Fibroblast of lung (primary cell): ENCODE data around the gene EFNB3. TPM values are rescaled to one million over a fixed set of nuclear protein-coding genes. Genes with fewer than 3 reads are reported as not detected.

Experiments used
- DNase-seq, 2 donors: peaks; one replicate each; pipeline versions ENCODE4 v3.0.0 to v3.0.0-alpha.2; 2010; ENCODE audit warnings: low read depth in 2 of 2
- H2AFZ ChIP-seq: 2 replicates; pipeline ENCODE4 v1.5.1; 2012; ENCODE audit warnings: low read length, control low read depth, inconsistent platforms
- H3K27ac ChIP-seq: 2 replicates; pipeline ENCODE4 v1.5.1; 2011; ENCODE audit warnings: low read length, control low read depth; ENCODE audit not compliant: insufficient read depth
- H3K27me3 ChIP-seq: 2 replicates; pipeline ENCODE4 v1.5.1; 2011; ENCODE audit warnings: mild to moderate bottlenecking, low read length; ENCODE audit not compliant: control insufficient read depth, insufficient read depth
- H3K36me3 ChIP-seq: 2 replicates; pipeline ENCODE4 v1.5.1; 2011; ENCODE audit warnings: low read length; ENCODE audit not compliant: control insufficient read depth, insufficient read depth
- H3K4me1 ChIP-seq: 2 replicates; pipeline ENCODE4 v1.5.1; 2011; ENCODE audit warnings: low read length; ENCODE audit not compliant: control insufficient read depth, insufficient read depth; ENCODE audit errors: extremely low read depth
- H3K4me2 ChIP-seq: 2 replicates; pipeline ENCODE4 v1.5.1; 2011; ENCODE audit warnings: low read length, control low read depth; ENCODE audit not compliant: insufficient read depth; ENCODE audit errors: extremely low read depth
- H3K4me3 ChIP-seq, 4 experiments: fragments of 200-600 bp in 1 of 4; sonication (generic) in 1 of 4; replicated peaks in 1 of 4; 2 replicates each; pipeline ENCODE4 v1.5.1; 2011 to 2016; ENCODE audit warnings: low read length in 4 of 4, low read depth in 3 of 4, mild to moderate bottlenecking in 3 of 4, control low read depth in 2 of 4, inconsistent platforms in 1 of 4, mixed read lengths in 1 of 4; ENCODE audit not compliant: insufficient read depth in 1 of 4; ENCODE audit errors: control extremely low read depth in 1 of 4
- H3K79me2 ChIP-seq: 2 replicates; pipeline ENCODE4 v1.5.1; 2012; ENCODE audit warnings: mild to moderate bottlenecking, low read length, inconsistent platforms; ENCODE audit not compliant: control insufficient read depth, insufficient read depth
- H3K9ac ChIP-seq: 2 replicates; pipeline ENCODE4 v1.5.1; 2011; ENCODE audit warnings: mild to moderate bottlenecking, low read length, control low read depth; ENCODE audit not compliant: insufficient read depth
- H3K9me3 ChIP-seq: 2 replicates; pipeline ENCODE4 v1.5.1; 2012; ENCODE audit warnings: low read depth, low read length; ENCODE audit not compliant: control insufficient read depth, insufficient read depth
- H4K20me1 ChIP-seq: 2 replicates; pipeline ENCODE4 v1.5.1; 2011; ENCODE audit warnings: low read length; ENCODE audit not compliant: control insufficient read depth, insufficient read depth; ENCODE audit errors: extremely low read depth
- EZH2 ChIP-seq: IDR thresholded peaks from 2 replicates; pipeline ENCODE4 v1.5.1; 2012; ENCODE audit warnings: low read length, control low read depth, mild to moderate bottlenecking; ENCODE audit errors: missing control alignments
- polyA plus RNA-seq, 2 donors: library from polyadenylated mRNA; depleted of rRNA in 1 of 2; stranded (reverse) in 1 of 2; unstranded in 1 of 2; fragments of >200 nt; gene quantifications; 2 replicates each; pipeline ENCODE4 v1.2.1, GENCODE V29; 2011 to 2012; ENCODE audit warnings: missing spikeins in 1 of 2
- total RNA-seq: library from RNA; depleted of rRNA; stranded (reverse); fragments of >200 nt; gene quantifications from 2 replicates; pipeline ENCODE4 v1.2.1, GENCODE V29; 2014
- TF ChIP-seq, protein P1 (sequence below), 2 donors: IDR thresholded peaks in 1 of 2; conservative IDR thresholded peaks in 1 of 2; 1 replicate in 1 of 2; 2 replicates in 1 of 2; pipeline ENCODE4 v1.5.1; 2011 to 2012; ENCODE audit warnings: low read length in 2 of 2, control low read depth in 1 of 2, inconsistent platforms in 1 of 2, low read depth in 1 of 2, mild to moderate bottlenecking in 1 of 2

The EFNB3 gene
- total and polyA plus RNA-seq, 2 donors (not counting 1 experiment from before 2014, with no cell fraction given) = 0.33 to 3.7 TPM

DNA sequence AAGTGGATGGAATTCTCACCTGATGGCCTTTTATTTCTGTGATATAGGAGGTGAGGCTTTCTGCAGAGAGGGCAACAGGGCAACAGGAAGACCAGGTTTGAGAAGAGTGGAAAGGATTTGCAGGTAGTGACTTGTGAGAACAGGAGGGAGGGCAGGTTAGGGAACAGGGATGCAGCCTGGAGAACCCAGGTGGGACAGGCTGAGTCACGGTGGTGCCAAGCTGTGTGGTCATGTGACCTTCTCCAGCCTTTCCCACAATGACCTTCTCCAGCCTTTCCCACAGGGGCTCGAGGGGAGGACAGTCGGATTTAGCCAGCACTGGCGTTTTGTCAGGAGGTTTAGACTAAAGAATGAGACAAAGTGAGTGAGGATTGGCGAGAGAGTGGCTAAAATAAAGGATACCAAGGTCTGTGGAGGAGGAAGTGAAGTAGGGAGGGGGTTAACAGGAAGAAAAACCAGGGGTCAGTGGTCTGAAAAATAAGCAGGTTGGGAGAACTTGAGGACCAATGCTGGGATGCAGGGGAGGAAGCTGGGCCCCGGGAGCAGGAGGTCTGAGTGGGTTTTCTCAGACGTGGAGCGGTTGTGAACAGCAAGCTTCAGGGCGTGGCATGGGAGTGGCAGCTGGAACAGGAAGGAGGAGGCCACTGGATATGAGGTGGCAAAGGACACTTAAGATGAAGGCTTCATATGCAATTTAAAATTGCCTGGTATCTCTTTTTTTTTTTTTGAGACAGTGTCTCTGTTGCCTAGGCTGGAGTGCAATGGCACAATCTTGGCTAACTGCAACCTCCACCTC lies 50.3 kb downstream of the EFNB3 start:
- Histone ChIP-seq H3K4me1 (no peaks in the 10 kb centered on the region), H3K9ac (no peak overlapping the region), H3K4me3 (no peak overlapping the region), H3K27me3 (no peaks in the 10 kb centered on the region), H3K9me3 (no peaks in the 10 kb centered on the region), H3K36me3 (no peaks in the 10 kb centered on the region), H2AFZ (no peak overlapping the region), H3K27ac (no peak overlapping the region), H3K4me2 (no peak overlapping the region), H4K20me1 (no peaks in the 10 kb centered on the region), H3K79me2 (no peaks in the 10 kb centered on the region)
- DNase-seq = no peak
- no peak for TF ChIP-seq EZH2
- TF ChIP-seq, protein P1, sequence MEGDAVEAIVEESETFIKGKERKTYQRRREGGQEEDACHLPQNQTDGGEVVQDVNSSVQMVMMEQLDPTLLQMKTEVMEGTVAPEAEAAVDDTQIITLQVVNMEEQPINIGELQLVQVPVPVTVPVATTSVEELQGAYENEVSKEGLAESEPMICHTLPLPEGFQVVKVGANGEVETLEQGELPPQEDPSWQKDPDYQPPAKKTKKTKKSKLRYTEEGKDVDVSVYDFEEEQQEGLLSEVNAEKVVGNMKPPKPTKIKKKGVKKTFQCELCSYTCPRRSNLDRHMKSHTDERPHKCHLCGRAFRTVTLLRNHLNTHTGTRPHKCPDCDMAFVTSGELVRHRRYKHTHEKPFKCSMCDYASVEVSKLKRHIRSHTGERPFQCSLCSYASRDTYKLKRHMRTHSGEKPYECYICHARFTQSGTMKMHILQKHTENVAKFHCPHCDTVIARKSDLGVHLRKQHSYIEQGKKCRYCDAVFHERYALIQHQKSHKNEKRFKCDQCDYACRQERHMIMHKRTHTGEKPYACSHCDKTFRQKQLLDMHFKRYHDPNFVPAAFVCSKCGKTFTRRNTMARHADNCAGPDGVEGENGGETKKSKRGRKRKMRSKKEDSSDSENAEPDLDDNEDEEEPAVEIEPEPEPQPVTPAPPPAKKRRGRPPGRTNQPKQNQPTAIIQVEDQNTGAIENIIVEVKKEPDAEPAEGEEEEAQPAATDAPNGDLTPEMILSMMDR (conservative IDR thresholded peaks at IDR 0.05 in 1 of 2, IDR thresholded peaks at IDR 0.05 in 1 of 2; ENCODE audit: low read depth in 1 of 2, low read length in 2 of 2) = no peak

DNA sequence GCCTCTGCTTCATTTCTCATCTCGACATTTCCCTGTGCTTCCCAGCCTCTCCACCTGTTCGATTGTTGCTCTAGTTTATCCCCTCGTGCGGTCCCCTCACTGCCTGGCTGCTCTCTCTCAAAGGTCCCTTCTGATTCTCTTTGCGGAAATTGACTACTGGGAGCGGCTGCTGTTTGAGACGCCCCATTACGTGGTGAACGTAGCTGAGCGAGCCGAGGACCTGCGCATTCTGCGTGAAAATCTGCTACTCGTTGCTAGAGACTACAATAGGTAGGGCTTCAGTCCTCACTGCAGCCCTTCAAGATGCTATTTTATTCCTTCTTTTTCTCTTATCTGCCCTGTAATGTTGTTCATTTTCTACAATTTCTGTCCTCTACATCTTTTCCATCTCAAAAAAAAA lies 52.0 kb downstream of the EFNB3 start:
- H3K36me3 ChIP-seq = no peaks in the 10 kb centered on the region
- H3K27me3 ChIP-seq = no peaks in the 10 kb centered on the region
- no peaks in the 10 kb centered on the region for H4K20me1 ChIP-seq
- TF ChIP-seq, protein P1 (conservative IDR thresholded peaks at IDR 0.05 in 1 of 2, IDR thresholded peaks at IDR 0.05 in 1 of 2; ENCODE audit: low read depth in 1 of 2, low read length in 2 of 2) = no peak
- no peak for TF ChIP-seq EZH2
- no peak overlapping the region for H3K4me3 ChIP-seq
- H3K79me2 ChIP-seq = no peaks in the 10 kb centered on the region
- DNase-seq = no peak
- H3K9me3 ChIP-seq = no peaks in the 10 kb centered on the region
- no peak overlapping the region for H3K9ac ChIP-seq
- no peak overlapping the region for H3K27ac ChIP-seq
- H3K4me2 ChIP-seq = no peak overlapping the region
- H2AFZ ChIP-seq = no peak overlapping the region
- no peaks in the 10 kb centered on the region for H3K4me1 ChIP-seq

Other genes starting within 250 kb of the EFNB3 start
- gene ZBTB4, start 225.6 kb upstream of the EFNB3 start, total RNA-seq = 16.4 and 29.9 TPM in 2 replicates
- gene ZBTB4, start 225.6 kb upstream of the EFNB3 start, polyA plus RNA-seq = 21.3 and 22.3 TPM in 2 replicates
- gene SLC35G6, start 223.8 kb upstream of the EFNB3 start, total RNA-seq = not detected in 2 replicates
- gene SLC35G6, start 223.8 kb upstream of the EFNB3 start, polyA plus RNA-seq = not detected in 2 replicates
- gene POLR2A, start 220.8 kb upstream of the EFNB3 start, total RNA-seq = 60.1 and 75.8 TPM in 2 replicates
- gene POLR2A, start 220.8 kb upstream of the EFNB3 start, polyA plus RNA-seq = 6.8 and 7.1 TPM in 2 replicates
- 5.1 and 9.6 TPM in 2 replicates for gene TNFSF12, start 156.1 kb upstream of the EFNB3 start, total RNA-seq
- gene TNFSF12, start 156.1 kb upstream of the EFNB3 start, polyA plus RNA-seq = 34.4 and 35.9 TPM in 2 replicates
- gene TNFSF13, start 146.5 kb upstream of the EFNB3 start, total RNA-seq = 1.5 and 2.0 TPM in 2 replicates
- gene TNFSF13, start 146.5 kb upstream of the EFNB3 start, polyA plus RNA-seq = 2.5 and 2.8 TPM in 2 replicates
- gene SENP3, start 143.3 kb upstream of the EFNB3 start, total RNA-seq = 65.5 and 66.2 TPM in 2 replicates
- 67.6 and 118 TPM in 2 replicates for gene SENP3, start 143.3 kb upstream of the EFNB3 start, polyA plus RNA-seq
- 16.2 and 29.4 TPM in 2 replicates for gene CD68, start 125.6 kb upstream of the EFNB3 start, total RNA-seq
- gene CD68, start 125.6 kb upstream of the EFNB3 start, polyA plus RNA-seq = 90.4 and 250 TPM in 2 replicates
- 29.5 and 51.9 TPM in 2 replicates for gene MPDU1, start 121.3 kb upstream of the EFNB3 start, total RNA-seq
- 107 and 172 TPM in 2 replicates for gene MPDU1, start 121.3 kb upstream of the EFNB3 start, polyA plus RNA-seq
- gene SOX15, start 115.1 kb upstream of the EFNB3 start, total RNA-seq = under 0.01 and 0.50 TPM in 2 replicates
- 0.36 and 0.78 TPM in 2 replicates for gene SOX15, start 115.1 kb upstream of the EFNB3 start, polyA plus RNA-seq
- gene FXR2, start 90.3 kb upstream of the EFNB3 start, total RNA-seq = 39.8 and 46.6 TPM in 2 replicates
- gene FXR2, start 90.3 kb upstream of the EFNB3 start, polyA plus RNA-seq = 22.0 and 28.1 TPM in 2 replicates
- 54.3 and 55.5 TPM in 2 replicates for gene SAT2, start 77.4 kb upstream of the EFNB3 start, total RNA-seq
- gene SAT2, start 77.4 kb upstream of the EFNB3 start, polyA plus RNA-seq = 47.0 and 48.2 TPM in 2 replicates
- 0.26 and 0.33 TPM in 2 replicates for gene SHBG, start 75.1 kb upstream of the EFNB3 start, total RNA-seq
- 0.27 and 0.45 TPM in 2 replicates for gene SHBG, start 75.1 kb upstream of the EFNB3 start, polyA plus RNA-seq
- gene ATP1B2, start 54.3 kb upstream of the EFNB3 start, total RNA-seq = 0.33 TPM in 1 of 2 replicates, not detected in the other
- gene ATP1B2, start 54.3 kb upstream of the EFNB3 start, polyA plus RNA-seq = 0.02 and 0.05 TPM in 2 replicates
- gene TP53, start 17.7 kb upstream of the EFNB3 start, total RNA-seq = 23.0 and 24.7 TPM in 2 replicates
- 35.5 and 43.2 TPM in 2 replicates for gene TP53, start 17.7 kb upstream of the EFNB3 start, polyA plus RNA-seq
- gene WRAP53, start 16.7 kb upstream of the EFNB3 start, total RNA-seq = 2.3 and 3.1 TPM in 2 replicates
- 3.0 and 7.2 TPM in 2 replicates for gene WRAP53, start 16.7 kb upstream of the EFNB3 start, polyA plus RNA-seq
- 0.17 and 0.26 TPM in 2 replicates for gene DNAH2, start 12.5 kb downstream of the EFNB3 start, total RNA-seq
- gene DNAH2, start 12.5 kb downstream of the EFNB3 start, polyA plus RNA-seq = 0.06 and 0.08 TPM in 2 replicates
- gene KDM6B, start 129.0 kb downstream of the EFNB3 start, total RNA-seq = 9.4 and 12.3 TPM in 2 replicates
- gene KDM6B, start 129.0 kb downstream of the EFNB3 start, polyA plus RNA-seq = 0.68 and 1.1 TPM in 2 replicates
- gene TMEM88, start 149.9 kb downstream of the EFNB3 start, total RNA-seq = 0.17 TPM in 1 of 2 replicates, not detected in the other
- 0.07 TPM in 1 of 2 replicates, not detected in the other for gene TMEM88, start 149.9 kb downstream of the EFNB3 start, polyA plus RNA-seq
- 41.6 and 78.9 TPM in 2 replicates for gene NAA38, start 152.4 kb downstream of the EFNB3 start, total RNA-seq
- gene NAA38, start 152.4 kb downstream of the EFNB3 start, polyA plus RNA-seq = 31.0 and 40.7 TPM in 2 replicates
- gene CYB5D1, start 152.8 kb downstream of the EFNB3 start, total RNA-seq = 6.9 and 7.4 TPM in 2 replicates
- 6.8 and 8.7 TPM in 2 replicates for gene CYB5D1, start 152.8 kb downstream of the EFNB3 start, polyA plus RNA-seq
- 144 and 165 TPM in 2 replicates for gene CHD3, start 183.6 kb downstream of the EFNB3 start, total RNA-seq
- 23.6 and 23.8 TPM in 2 replicates for gene CHD3, start 183.6 kb downstream of the EFNB3 start, polyA plus RNA-seq
- gene RNF227, start 211.1 kb downstream of the EFNB3 start, total RNA-seq = 1.8 and 3.9 TPM in 2 replicates
- gene RNF227, start 211.1 kb downstream of the EFNB3 start, polyA plus RNA-seq = 2.2 and 2.8 TPM in 2 replicates
- gene KCNAB3, start 224.7 kb downstream of the EFNB3 start, total RNA-seq = 0.26 and 0.33 TPM in 2 replicates
- 0.69 and 1.3 TPM in 2 replicates for gene KCNAB3, start 224.7 kb downstream of the EFNB3 start, polyA plus RNA-seq
- 38.3 and 61.9 TPM in 2 replicates for gene TRAPPC1, start 226.7 kb downstream of the EFNB3 start, total RNA-seq
- gene TRAPPC1, start 226.7 kb downstream of the EFNB3 start, polyA plus RNA-seq = 342 and 409 TPM in 2 replicates
- 12.8 and 17.2 TPM in 2 replicates for gene CNTROB, start 227.0 kb downstream of the EFNB3 start, total RNA-seq
- 12.6 and 20.8 TPM in 2 replicates for gene CNTROB, start 227.0 kb downstream of the EFNB3 start, polyA plus RNA-seq